HEK293 (cell line): ENCODE measurements around the gene CRX.

Experiments
- CTCF ChIA-PET: fragments of 350-600 bp; formaldehyde crosslinking; extraction: SDS; loops from one replicate; lab custom pipeline; 2021; ENCODE audit warnings: antibody characterized with exemption; lab: Yijun Ruan, JAX
- POLR2A ChIA-PET: fragments of 300-600 bp; formaldehyde crosslinking; extraction: SDS; loops from one replicate; lab custom pipeline; 2020; ENCODE audit warnings: antibody characterized with exemption, inconsistent platforms; lab: Yijun Ruan, JAX
- H3K27ac ChIP-seq: fragments of 200-500 bp; sonication (Bioruptor generic); 2 replicates; pipeline ENCODE4 v1.5.1; 2014; ENCODE audit warnings: low read depth, low read length, control low read depth, inconsistent platforms; ENCODE audit errors: extremely low read depth
- H3K36me3 ChIP-seq, 2 experiments: fragments of 200-500 bp in 1 of 2; sonication (Bioruptor generic) in 1 of 2; 1 replicate in 1 of 2; 2 replicates in 1 of 2; pipeline ENCODE4 v1.5.1; 2014 to 2017; ENCODE audit warnings: inconsistent platforms in 2 of 2, low read length in 2 of 2; ENCODE audit not compliant: control insufficient read depth in 2 of 2, insufficient read depth in 1 of 2
- H3K4me1 ChIP-seq: fragments of 200-500 bp; sonication (Bioruptor generic); 2 replicates; pipeline ENCODE4 v1.5.1; 2014; ENCODE audit warnings: mild to moderate bottlenecking, low read length, inconsistent platforms; ENCODE audit not compliant: control insufficient read depth, insufficient read depth
- H3K4me3 ChIP-seq: 2 replicates; pipeline ENCODE4 v1.5.1; 2011; ENCODE audit warnings: low read depth, mild to moderate bottlenecking, control low read depth, low read length, moderate library complexity
- H3K9me3 ChIP-seq: fragments of 200-500 bp; sonication (Bioruptor generic); 2 replicates; pipeline ENCODE4 v1.5.1; 2014; ENCODE audit warnings: low read depth, low read length, inconsistent platforms; ENCODE audit not compliant: control insufficient read depth, insufficient read depth
- MEIS1 ChIP-seq: sonication (generic); formaldehyde crosslinking; IDR thresholded peaks from 2 replicates; pipeline ENCODE4 v1.8.1; 2022; ENCODE audit warnings: missing genetic modification reagents, mild to moderate bottlenecking, borderline replicate concordance
- SETDB1 ChIP-seq: IDR thresholded peaks from one replicate; pipeline ENCODE4 v1.6.1; 2017; ENCODE audit warnings: mild to moderate bottlenecking, low read length, moderate library complexity, mixed read lengths; ENCODE audit not compliant: insufficient read length
- ZBTB1 ChIP-seq: fragments of 450-650 bp; formaldehyde crosslinking; IDR thresholded peaks from 2 replicates; pipeline ENCODE4 v1.5.1; 2016; ENCODE audit warnings: missing biosample characterization, missing genetic modification characterization
- ZBTB49 ChIP-seq: fragments of 450-650 bp; formaldehyde crosslinking; IDR thresholded peaks from 2 replicates; pipeline ENCODE4 v1.5.1; 2016; ENCODE audit warnings: missing biosample characterization, missing genetic modification characterization, low read depth
- ZFHX2 ChIP-seq: fragments of 450-650 bp; formaldehyde crosslinking; conservative IDR thresholded peaks from 2 replicates; pipeline ENCODE4 v1.5.1; 2016; ENCODE audit warnings: missing biosample characterization, missing genetic modification characterization
- ZNF121 ChIP-seq: fragments of 450-650 bp; formaldehyde crosslinking; IDR thresholded peaks from 2 replicates; pipeline ENCODE4 v1.5.1; 2016; ENCODE audit warnings: missing biosample characterization, missing genetic modification characterization
- ZNF155 ChIP-seq: fragments of 450-650 bp; formaldehyde crosslinking; IDR thresholded peaks from 2 replicates; pipeline ENCODE4 v1.5.1; 2016; ENCODE audit warnings: missing biosample characterization, missing genetic modification characterization
- ZNF175 ChIP-seq: fragments of 450-650 bp; formaldehyde crosslinking; IDR thresholded peaks from 2 replicates; pipeline ENCODE4 v1.5.1; 2016; ENCODE audit warnings: missing biosample characterization, missing genetic modification characterization
- ZNF202 ChIP-seq: fragments of 450-650 bp; formaldehyde crosslinking; IDR thresholded peaks from 2 replicates; pipeline ENCODE4 v1.5.1; 2016; ENCODE audit warnings: missing biosample characterization, missing genetic modification characterization, borderline replicate concordance
- ZNF335 ChIP-seq: fragments of 450-650 bp; formaldehyde crosslinking; conservative IDR thresholded peaks from 2 replicates; pipeline ENCODE4 v1.5.1; 2016; ENCODE audit warnings: missing biosample characterization, missing genetic modification characterization
- ZNF416 ChIP-seq: fragments of 450-650 bp; formaldehyde crosslinking; IDR thresholded peaks from 2 replicates; pipeline ENCODE4 v1.5.1; 2016; ENCODE audit warnings: missing biosample characterization, missing genetic modification characterization
- ZNF488 ChIP-seq: fragments of 450-650 bp; formaldehyde crosslinking; IDR thresholded peaks from 2 replicates; pipeline ENCODE4 v1.5.1; 2016; ENCODE audit warnings: missing biosample characterization, missing genetic modification characterization
- ZNF518A ChIP-seq: fragments of 450-650 bp; formaldehyde crosslinking; conservative IDR thresholded peaks from 2 replicates; pipeline ENCODE4 v1.5.1; 2016; ENCODE audit warnings: low read depth, missing biosample characterization, missing genetic modification characterization
- ZNF530 ChIP-seq: fragments of 450-650 bp; formaldehyde crosslinking; IDR thresholded peaks from 2 replicates; pipeline ENCODE4 v1.5.1; 2016; ENCODE audit warnings: low read depth, missing biosample characterization, missing genetic modification characterization
- ZNF660 ChIP-seq: fragments of 450-650 bp; IDR thresholded peaks from 2 replicates; pipeline ENCODE4 v1.5.1; 2018; ENCODE audit warnings: missing biosample characterization, mild to moderate bottlenecking, missing genetic modification characterization
- ZNF777 ChIP-seq: fragments of 450-650 bp; formaldehyde crosslinking; IDR thresholded peaks from 2 replicates; pipeline ENCODE4 v1.5.1; 2017; ENCODE audit warnings: missing biosample characterization, missing genetic modification characterization, borderline replicate concordance
- ZSCAN18 ChIP-seq: fragments of 450-650 bp; formaldehyde crosslinking; IDR thresholded peaks from 2 replicates; pipeline ENCODE4 v1.5.1; 2016; ENCODE audit warnings: missing biosample characterization, missing genetic modification characterization

CRX gene

GRCh38 chr19:47882890-47883289, 61.2 kb downstream of the CRX start (continued):
- no peak for TF ChIP-seq ZNF488 (tag by site-specific recombination)
- TF ChIP-seq ZNF530 (tag by site-specific recombination) = no peak
- no peak for TF ChIP-seq ZNF202 (tag by site-specific recombination)
- no peak for TF ChIP-seq ZNF660 (tag by site-specific recombination)

GRCh38 chr19:47885067-47885463, 63.3 kb downstream of the CRX start:
- H3K36me3 ChIP-seq = no peaks in the 10 kb centered on the region
- no peak overlapping the region for H3K27ac ChIP-seq
- H3K4me1 ChIP-seq = peaks cover 18% of the 10 kb centered on the region
- ChIA-PET CTCF (interaction anchor here (0.9 to 1.1 kb wide), 2 partner anchors 16 to 71 kb away, joined by 3 to 4 read pairs; no protein-coding TSS in a partner anchor), POLR2A (no interaction called here)
- TF ChIP-seq ZNF777 (tag by site-specific recombination) (no peak), ZNF202 (tag by site-specific recombination) (no peak), ZNF518A (no peak), ZBTB49 (tag by site-specific recombination) (no peak), ZSCAN18 (tag by site-specific recombination) (no peak)
- no peak overlapping the region for H3K4me3 ChIP-seq
- no peaks in the 10 kb centered on the region for H3K9me3 ChIP-seq

- H3K27ac ChIP-seq = no peak within 1 kb of the TSS
- no peak within 1 kb of the TSS for H3K4me3 ChIP-seq
- CTCF ChIA-PET = interaction anchor here (0.6 to 2.3 kb wide), 3 partner anchors 17 to 458 kb away, joined by 3 to 13 read pairs (median 5); no protein-coding TSS in a partner anchor
- no peaks in the 10 kb centered on the region for H3K36me3 ChIP-seq
- POLR2A ChIA-PET = interaction anchor here (0.6 kb wide), 2 partner anchors 76 to 1273 kb away, joined by 3 to 11 read pairs; no protein-coding TSS in a partner anchor
- peaks cover 18% of the 10 kb centered on the region for H3K4me1 ChIP-seq
- no peaks in the 10 kb centered on the region for H3K9me3 ChIP-seq
- TF ChIP-seq MEIS1 (no peak), ZNF155 (tag by site-specific recombination) (no peak), ZNF518A (no peak), ZBTB1 (tag by site-specific recombination) (no peak), SETDB1 (no peak), ZNF416 (tag by site-specific recombination) (no peak), ZNF335 (tag by site-specific recombination) (0 out of 2 replicates have a peak, but pooled peaks have one; percentile 27), ZNF121 (tag by site-specific recombination) (no peak), ZFHX2 (tag by site-specific recombination) (no peak), ZNF175 (tag by site-specific recombination) (no peak)
Observed at GRCh38 chr19:47886010-47886559, 64.3 kb downstream of the CRX start, which contains the start of gene SULT2A1. TSS of gene SULT2A1 (minus strand) at chr19:47886315. CDS start at chr19:47886257, 58 bp downstream.
